KMS-11 (cell line): Measurements from ENCODE around the gene B9D2.

ENCODE experiments used
- H2AFZ ChIP-seq: fragments of 200-600 bp; sonication (generic); 2 replicates; pipeline ENCODE4 v1.6.1; 2016; ENCODE audit warnings: antibody characterized with exemption, mixed run types, low read depth
- H3K27ac ChIP-seq: fragments of 200-600 bp; sonication (generic); 2 replicates; pipeline ENCODE4 v1.6.1; 2016; ENCODE audit warnings: mild to moderate bottlenecking, mixed run types
- H3K27me3 ChIP-seq: fragments of 200-600 bp; sonication (generic); 2 replicates; pipeline ENCODE4 v1.6.1; 2017; ENCODE audit warnings: mild to moderate bottlenecking, low read depth, mixed run types, moderate library complexity; ENCODE audit not compliant: insufficient read depth
- H3K36me3 ChIP-seq: fragments of 200-600 bp; sonication (generic); 2 replicates; pipeline ENCODE4 v1.6.1; 2017; ENCODE audit warnings: mild to moderate bottlenecking, mixed run types; ENCODE audit not compliant: insufficient read depth
- H3K4me1 ChIP-seq: fragments of 200-600 bp; sonication (generic); 2 replicates; pipeline ENCODE4 v1.6.1; 2016; ENCODE audit warnings: mild to moderate bottlenecking, low read depth, mixed run types; ENCODE audit not compliant: poor library complexity, severe bottlenecking
- H3K4me2 ChIP-seq: fragments of 200-600 bp; sonication (generic); 2 replicates; pipeline ENCODE4 v1.7.0; 2016; ENCODE audit warnings: mild to moderate bottlenecking, mixed run types
- H3K4me3 ChIP-seq: fragments of 200-600 bp; sonication (generic); IDR thresholded peaks from 2 replicates; pipeline ENCODE4 v1.6.1; 2017; ENCODE audit warnings: low read depth, low read length, mixed read lengths; ENCODE audit not compliant: insufficient read depth
- H3K79me2 ChIP-seq: fragments of 200-600 bp; sonication (generic); 2 replicates; pipeline ENCODE4 v1.6.1; 2016; ENCODE audit warnings: low read depth, mixed run types; ENCODE audit not compliant: insufficient read depth
- H3K9ac ChIP-seq: fragments of 200-600 bp; sonication (generic); 2 replicates; pipeline ENCODE4 v1.6.1; 2016; ENCODE audit warnings: mild to moderate bottlenecking, mixed run types
- H4K20me1 ChIP-seq: fragments of 200-600 bp; sonication (generic); 2 replicates; pipeline ENCODE4 v1.6.1; 2016; ENCODE audit warnings: mild to moderate bottlenecking, mixed run types; ENCODE audit not compliant: insufficient read depth
- CTCF ChIP-seq: fragments of 200-600 bp; sonication (generic); conservative IDR thresholded peaks from 2 replicates; pipeline ENCODE4 v1.6.1; 2017; ENCODE audit warnings: low read depth, mild to moderate bottlenecking, antibody characterized with exemption, low read length, moderate library complexity, mixed read lengths

Gene B9D2

GRCh38 chr19:41332468-41332867 is 31.5 kb downstream of the B9D2 start:
- H3K27me3 ChIP-seq: no peaks in the 10 kb centered on the region
- no peak overlapping the region for H2AFZ ChIP-seq
- H4K20me1 ChIP-seq: no peaks in the 10 kb centered on the region
- H3K79me2 ChIP-seq: 0 out of 2 replicates have a peak, but pooled peaks cover 12% of the 10 kb centered on the region
- TF ChIP-seq CTCF: no peak
- H3K4me2 ChIP-seq: no peak overlapping the region
- H3K4me1 ChIP-seq: peaks cover 21% of the 10 kb centered on the region
- H3K4me3 ChIP-seq: no peak overlapping the region
- H3K36me3 ChIP-seq: peaks cover 5% of the 10 kb centered on the region; the same call in 1 of the 2 replicates
- H3K9ac ChIP-seq: no peak overlapping the region
- no peak overlapping the region for H3K27ac ChIP-seq

GRCh38 chr19:41332000-41332399 is 31.9 kb downstream of the B9D2 start:
- Histone ChIP-seq H3K79me2 (0 out of 2 replicates have a peak, but pooled peaks cover 12% of the 10 kb centered on the region), H4K20me1 (no peaks in the 10 kb centered on the region), H3K4me2 (no peak overlapping the region), H2AFZ (no peak overlapping the region), H3K36me3 (peaks cover 5% of the 10 kb centered on the region; the same call in 1 of the 2 replicates), H3K9ac (no peak overlapping the region), H3K4me3 (no peak overlapping the region), H3K27me3 (no peaks in the 10 kb centered on the region), H3K27ac (no peak overlapping the region), H3K4me1 (peaks cover 26% of the 10 kb centered on the region)
- no peak for TF ChIP-seq CTCF

DNA sequence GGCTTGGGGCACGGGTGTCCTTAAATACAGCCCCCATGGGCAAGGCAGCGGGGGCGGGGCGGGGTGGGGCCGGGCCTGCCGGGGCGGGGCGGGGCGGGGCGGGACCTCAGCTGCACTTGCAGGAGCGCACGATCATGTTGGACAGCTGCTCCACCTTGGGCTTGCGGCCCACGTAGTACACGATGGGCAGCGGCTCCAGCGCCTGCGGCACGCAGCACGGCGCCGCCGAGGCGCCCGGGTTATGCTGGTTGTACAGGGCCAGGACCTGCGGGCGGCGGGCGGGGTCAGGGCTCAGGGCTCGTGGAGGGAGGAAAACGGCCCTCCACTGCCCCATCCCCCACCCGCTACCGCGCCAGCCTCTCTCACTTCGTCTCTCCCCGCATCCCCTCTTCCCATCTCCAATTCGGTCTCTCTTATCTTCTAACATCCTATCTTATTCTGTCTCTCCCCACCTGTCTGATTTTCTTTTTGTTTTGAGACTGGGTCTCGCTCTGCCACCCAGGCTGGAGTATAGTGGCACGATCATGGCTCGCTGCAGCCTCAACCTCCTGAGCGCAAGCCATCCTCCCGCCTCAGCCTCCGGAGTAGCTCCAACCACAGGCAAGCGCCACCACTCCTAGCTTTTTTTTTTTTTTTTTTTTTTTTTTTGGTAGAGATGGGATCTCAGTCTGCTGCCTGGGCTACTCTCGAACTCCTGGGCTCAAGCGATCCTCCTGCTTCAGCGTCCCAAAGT is 32.8 kb downstream of the B9D2 start:
- H3K4me3 ChIP-seq: no peak overlapping the region
- no peak overlapping the region for H3K4me2 ChIP-seq
- H3K36me3 ChIP-seq: no peaks in the 10 kb centered on the region; the same call in 1 of the 2 replicates

DNA sequence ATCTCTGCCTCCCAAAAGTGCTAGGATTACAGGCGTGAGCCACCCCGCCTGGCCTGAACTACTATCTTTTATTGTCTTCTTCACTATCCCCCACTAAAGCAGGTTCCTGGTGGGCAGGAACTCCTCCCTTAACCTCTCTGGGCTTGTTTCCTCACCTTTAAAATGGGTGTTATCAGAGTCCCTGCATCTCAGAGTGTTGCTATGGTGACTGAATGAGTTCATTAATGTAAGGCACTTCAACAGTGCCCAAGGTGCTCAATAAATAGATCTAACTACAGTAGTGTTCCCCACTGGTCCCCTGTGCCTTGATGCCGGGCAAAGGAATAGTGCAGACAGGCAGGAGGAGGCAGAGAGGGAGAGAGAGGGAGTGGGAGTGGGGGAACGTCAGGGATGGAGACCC is 33.5 kb downstream of the B9D2 start:
- Histone ChIP-seq H3K4me3 (no peak overlapping the region), H2AFZ (no peak overlapping the region), H3K27me3 (no peaks in the 10 kb centered on the region), H3K36me3 (no peaks in the 10 kb centered on the region; the same call in 1 of the 2 replicates), H3K27ac (no peak overlapping the region), H3K4me1 (peaks cover 41% of the 10 kb centered on the region), H3K9ac (no peak overlapping the region), H4K20me1 (no peaks in the 10 kb centered on the region), H3K4me2 (no peak overlapping the region), H3K79me2 (peaks cover 23% of the 10 kb centered on the region)
- no peak for TF ChIP-seq CTCF

More for the DNA sequence above, 32.8 kb downstream of the B9D2 start:
- no peak for TF ChIP-seq CTCF
- Histone ChIP-seq H4K20me1 (no peaks in the 10 kb centered on the region), H2AFZ (no peak overlapping the region), H3K79me2 (peaks cover 21% of the 10 kb centered on the region), H3K27me3 (no peaks in the 10 kb centered on the region), H3K27ac (no peak overlapping the region), H3K9ac (no peak overlapping the region), H3K4me1 (peaks cover 35% of the 10 kb centered on the region)
